Measurements from ENCODE around the gene RGP1.

The RGP1 gene

GRCh38 chr9:35771943-35772342 lies 22.9 kb downstream of the RGP1 start:
- DNase-seq (ENCODE audit: low read depth in 2 of 2), result no peak

GRCh38 chr9:35774907-35775635 lies 26.0 kb downstream of the RGP1 start:
- no peak for DNase-seq (ENCODE audit: low read depth in 2 of 2)

GRCh38 chr9:35776018-35776417 lies 26.9 kb downstream of the RGP1 start:
- no peak for DNase-seq (ENCODE audit: low read depth in 2 of 2)

GRCh38 chr9:35778496-35778895 lies 29.4 kb downstream of the RGP1 start:
- DNase-seq (ENCODE audit: low read depth in 2 of 2), result no peak

GRCh38 chr9:35781066-35781465 lies 32.0 kb downstream of the RGP1 start:
- no peak for DNase-seq (ENCODE audit: low read depth in 2 of 2)

- no peak for DNase-seq (ENCODE audit: low read depth in 2 of 2)
These were observed 34.3 kb downstream of the RGP1 start for GRCh38 chr9:35783418-35783817.

- DNase-seq (ENCODE audit: low read depth in 2 of 2), result no peak
These were observed 40.5 kb downstream of the RGP1 start for GRCh38 chr9:35789541-35789940.

GRCh38 chr9:35790025-35790384 lies 40.9 kb downstream of the RGP1 start:
- no peak for DNase-seq (ENCODE audit: low read depth in 2 of 2)

GRCh38 chr9:35790385-35791296 lies 41.6 kb downstream of the RGP1 start:
- peak in 1 of 2 donors; percentile 29 for DNase-seq (ENCODE audit: low read depth in 2 of 2)

GRCh38 chr9:35791297-35791921 lies 42.3 kb downstream of the RGP1 start, which contains the start of gene NPR2:
TSS of gene NPR2 (plus strand) at chr9:35791591. CDS start at chr9:35792409, 818 bp downstream.
- no peak for DNase-seq (ENCODE audit: low read depth in 2 of 2)

- no peak for DNase-seq (ENCODE audit: low read depth in 2 of 2)
These were observed 43.1 kb downstream of the RGP1 start for GRCh38 chr9:35792024-35792813.

- no peak for DNase-seq (ENCODE audit: low read depth in 2 of 2)
These were observed 43.7 kb downstream of the RGP1 start for GRCh38 chr9:35792826-35793225.

GRCh38 chr9:35793461-35793860 lies 44.4 kb downstream of the RGP1 start:
- no peak for DNase-seq (ENCODE audit: low read depth in 2 of 2)

GRCh38 chr9:35795695-35796094 lies 46.6 kb downstream of the RGP1 start:
- DNase-seq (ENCODE audit: low read depth in 2 of 2), result no peak

GRCh38 chr9:35797311-35798109 lies 48.4 kb downstream of the RGP1 start:
- DNase-seq (ENCODE audit: low read depth in 2 of 2), result no peak

- no peak for DNase-seq (ENCODE audit: low read depth in 2 of 2)
These were observed 49.7 kb downstream of the RGP1 start for GRCh38 chr9:35798658-35799374.

- DNase-seq (ENCODE audit: low read depth in 2 of 2), result no peak
These were observed 51.4 kb downstream of the RGP1 start for GRCh38 chr9:35800530-35800929.

- no peak for DNase-seq (ENCODE audit: low read depth in 2 of 2)
These were observed 52.4 kb downstream of the RGP1 start for GRCh38 chr9:35801328-35802128.

- no peak for DNase-seq (ENCODE audit: low read depth in 2 of 2)
These were observed 57.0 kb downstream of the RGP1 start for GRCh38 chr9:35806101-35806500.

All from stimulated activated CD8-positive, alpha-beta memory T cell treated with anti-CD3 and anti-CD28 coated beads, Interleukin-15, amount 100 ng/mL, for 4 hours (primary cell).